Measurements from ENCODE around the gene CAMTA1. TPM values are rescaled to one million over a fixed set of nuclear protein-coding genes. Genes with fewer than 3 reads are reported as not detected.

CAMTA1 gene
- total RNA-seq, 1 experiment from 2014 or later = 118 TPM

GRCh38 chr1:7331926-7332535 is 546.8 kb downstream of the CAMTA1 start:
- H4K20me1 ChIP-seq (ENCODE audit: insufficient read depth, low read depth, low read length) = no peaks in the 10 kb centered on the region
- 0 out of 2 replicates have a peak, but pooled peaks cover 2% of the 10 kb centered on the region for H3K27me3 ChIP-seq (ENCODE audit: low read length)
- no peaks in the 10 kb centered on the region for H3K79me2 ChIP-seq (ENCODE audit: low read length)
- no peak overlapping the region for H3K9ac ChIP-seq (ENCODE audit: low read length)
- H3K27ac ChIP-seq (ENCODE audit: low read length) = no peak overlapping the region
- no peak overlapping the region for H3K4me3 ChIP-seq (ENCODE audit: low read length)
- H3K36me3 ChIP-seq (ENCODE audit: insufficient read depth, low read length) = no peaks in the 10 kb centered on the region
- H3K4me1 ChIP-seq (ENCODE audit: low read length) = peaks cover 9% of the 10 kb centered on the region
- H3K9me3 ChIP-seq (ENCODE audit: low read length) = no peaks in the 10 kb centered on the region
- H3K9me2 ChIP-seq (replicated peaks; ENCODE audit: insufficient read depth, low read length) = no peaks in the 10 kb centered on the region
- no peak overlapping the region for H2AFZ ChIP-seq (ENCODE audit: low read length)
- DNase-seq = no peak
- no peak overlapping the region for H3K4me2 ChIP-seq (ENCODE audit: low read depth, low read length, poor library complexity, severe bottlenecking)

- Histone ChIP-seq H3K9me2 (replicated peaks; ENCODE audit: insufficient read depth, low read length) (no peaks in the 10 kb centered on the region), H2AFZ (ENCODE audit: low read length) (no peak overlapping the region), H4K20me1 (ENCODE audit: insufficient read depth, low read depth, low read length) (no peaks in the 10 kb centered on the region), H3K9ac (ENCODE audit: low read length) (no peak overlapping the region), H3K27ac (ENCODE audit: low read length) (no peak overlapping the region), H3K36me3 (ENCODE audit: insufficient read depth, low read length) (no peaks in the 10 kb centered on the region), H3K4me2 (ENCODE audit: low read depth, low read length, poor library complexity, severe bottlenecking) (no peak overlapping the region), H3K27me3 (ENCODE audit: low read length) (no peaks in the 10 kb centered on the region), H3K4me3 (ENCODE audit: low read length) (no peak overlapping the region), H3K4me1 (ENCODE audit: low read length) (peaks cover 9% of the 10 kb centered on the region), H3K79me2 (ENCODE audit: low read length) (no peaks in the 10 kb centered on the region), H3K9me3 (ENCODE audit: low read length) (no peaks in the 10 kb centered on the region)
- no peak for DNase-seq
Observed at GRCh38 chr1:7333094-7333493, 547.8 kb downstream of the CAMTA1 start.

GRCh38 chr1:7333620-7334019 is 548.4 kb downstream of the CAMTA1 start:
- no peak overlapping the region for H3K4me3 ChIP-seq (ENCODE audit: low read length)
- H3K27me3 ChIP-seq (ENCODE audit: low read length) = no peaks in the 10 kb centered on the region
- DNase-seq = no peak
- no peaks in the 10 kb centered on the region for H3K9me2 ChIP-seq (replicated peaks; ENCODE audit: insufficient read depth, low read length)
- no peak overlapping the region for H3K4me2 ChIP-seq (ENCODE audit: low read depth, low read length, poor library complexity, severe bottlenecking)
- H3K9me3 ChIP-seq (ENCODE audit: low read length) = no peaks in the 10 kb centered on the region
- H2AFZ ChIP-seq (ENCODE audit: low read length) = no peak overlapping the region
- no peak overlapping the region for H3K27ac ChIP-seq (ENCODE audit: low read length)
- no peak overlapping the region for H3K9ac ChIP-seq (ENCODE audit: low read length)
- H3K79me2 ChIP-seq (ENCODE audit: low read length) = no peaks in the 10 kb centered on the region
- no peaks in the 10 kb centered on the region for H4K20me1 ChIP-seq (ENCODE audit: insufficient read depth, low read depth, low read length)
- no peaks in the 10 kb centered on the region for H3K36me3 ChIP-seq (ENCODE audit: insufficient read depth, low read length)
- peaks cover 9% of the 10 kb centered on the region for H3K4me1 ChIP-seq (ENCODE audit: low read length)

GRCh38 chr1:7334475-7335035 is 549.3 kb downstream of the CAMTA1 start:
- H3K79me2 ChIP-seq (ENCODE audit: low read length) = no peaks in the 10 kb centered on the region
- H3K9me2 ChIP-seq (replicated peaks; ENCODE audit: insufficient read depth, low read length) = no peaks in the 10 kb centered on the region
- no peak overlapping the region for H3K4me2 ChIP-seq (ENCODE audit: low read depth, low read length, poor library complexity, severe bottlenecking)
- no peaks in the 10 kb centered on the region for H4K20me1 ChIP-seq (ENCODE audit: insufficient read depth, low read depth, low read length)
- DNase-seq = no peak
- no peaks in the 10 kb centered on the region for H3K9me3 ChIP-seq (ENCODE audit: low read length)
- no peaks in the 10 kb centered on the region for H3K36me3 ChIP-seq (ENCODE audit: insufficient read depth, low read length)
- H3K27ac ChIP-seq (ENCODE audit: low read length) = no peak overlapping the region
- H3K4me3 ChIP-seq (ENCODE audit: low read length) = no peak overlapping the region
- peaks cover 9% of the 10 kb centered on the region for H3K4me1 ChIP-seq (ENCODE audit: low read length)
- H3K9ac ChIP-seq (ENCODE audit: low read length) = no peak overlapping the region
- H2AFZ ChIP-seq (ENCODE audit: low read length) = no peak overlapping the region
- no peaks in the 10 kb centered on the region for H3K27me3 ChIP-seq (ENCODE audit: low read length)

GRCh38 chr1:7335224-7335879 is 550.1 kb downstream of the CAMTA1 start:
- H3K9ac ChIP-seq (ENCODE audit: low read length) = no peak overlapping the region
- H3K36me3 ChIP-seq (ENCODE audit: insufficient read depth, low read length) = no peaks in the 10 kb centered on the region
- no peak overlapping the region for H3K4me3 ChIP-seq (ENCODE audit: low read length)
- DNase-seq = no peak
- peaks cover 9% of the 10 kb centered on the region for H3K4me1 ChIP-seq (ENCODE audit: low read length)
- H2AFZ ChIP-seq (ENCODE audit: low read length) = no peak overlapping the region
- H4K20me1 ChIP-seq (ENCODE audit: insufficient read depth, low read depth, low read length) = no peaks in the 10 kb centered on the region
- H3K27me3 ChIP-seq (ENCODE audit: low read length) = no peaks in the 10 kb centered on the region
- no peak overlapping the region for H3K27ac ChIP-seq (ENCODE audit: low read length)
- H3K9me2 ChIP-seq (replicated peaks; ENCODE audit: insufficient read depth, low read length) = no peaks in the 10 kb centered on the region
- no peak overlapping the region for H3K4me2 ChIP-seq (ENCODE audit: low read depth, low read length, poor library complexity, severe bottlenecking)
- no peaks in the 10 kb centered on the region for H3K9me3 ChIP-seq (ENCODE audit: low read length)
- no peaks in the 10 kb centered on the region for H3K79me2 ChIP-seq (ENCODE audit: low read length)

GRCh38 chr1:7338439-7338838 is 553.2 kb downstream of the CAMTA1 start:
- Histone ChIP-seq H3K79me2 (ENCODE audit: low read length) (no peaks in the 10 kb centered on the region), H3K4me3 (ENCODE audit: low read length) (no peak overlapping the region), H3K4me2 (ENCODE audit: low read depth, low read length, poor library complexity, severe bottlenecking) (no peak overlapping the region), H4K20me1 (ENCODE audit: insufficient read depth, low read depth, low read length) (no peaks in the 10 kb centered on the region), H2AFZ (ENCODE audit: low read length) (no peak overlapping the region), H3K36me3 (ENCODE audit: insufficient read depth, low read length) (no peaks in the 10 kb centered on the region), H3K9ac (ENCODE audit: low read length) (no peak overlapping the region), H3K9me3 (ENCODE audit: low read length) (no peaks in the 10 kb centered on the region), H3K27ac (ENCODE audit: low read length) (no peak overlapping the region), H3K4me1 (ENCODE audit: low read length) (peaks cover 9% of the 10 kb centered on the region), H3K9me2 (replicated peaks; ENCODE audit: insufficient read depth, low read length) (no peaks in the 10 kb centered on the region), H3K27me3 (ENCODE audit: low read length) (no peaks in the 10 kb centered on the region)
- no peak for DNase-seq

GRCh38 chr1:7339014-7339413 is 553.8 kb downstream of the CAMTA1 start:
- Histone ChIP-seq H3K4me2 (ENCODE audit: low read depth, low read length, poor library complexity, severe bottlenecking) (no peak overlapping the region), H2AFZ (ENCODE audit: low read length) (no peak overlapping the region), H3K36me3 (ENCODE audit: insufficient read depth, low read length) (no peaks in the 10 kb centered on the region), H3K9me2 (replicated peaks; ENCODE audit: insufficient read depth, low read length) (no peaks in the 10 kb centered on the region), H3K9me3 (ENCODE audit: low read length) (no peaks in the 10 kb centered on the region), H3K27me3 (ENCODE audit: low read length) (no peaks in the 10 kb centered on the region), H4K20me1 (ENCODE audit: insufficient read depth, low read depth, low read length) (no peaks in the 10 kb centered on the region), H3K79me2 (ENCODE audit: low read length) (no peaks in the 10 kb centered on the region), H3K4me3 (ENCODE audit: low read length) (no peak overlapping the region), H3K27ac (ENCODE audit: low read length) (no peak overlapping the region), H3K4me1 (ENCODE audit: low read length) (peaks cover 8% of the 10 kb centered on the region), H3K9ac (ENCODE audit: low read length) (no peak overlapping the region)
- no peak for DNase-seq

- Histone ChIP-seq H3K4me1 (ENCODE audit: low read length) (no peaks in the 10 kb centered on the region), H3K4me2 (ENCODE audit: low read depth, low read length, poor library complexity, severe bottlenecking) (no peak overlapping the region), H3K4me3 (ENCODE audit: low read length) (no peak overlapping the region), H3K9me2 (replicated peaks; ENCODE audit: insufficient read depth, low read length) (no peaks in the 10 kb centered on the region), H4K20me1 (ENCODE audit: insufficient read depth, low read depth, low read length) (no peaks in the 10 kb centered on the region), H3K9me3 (ENCODE audit: low read length) (no peaks in the 10 kb centered on the region), H3K27me3 (ENCODE audit: low read length) (no peaks in the 10 kb centered on the region), H3K27ac (ENCODE audit: low read length) (no peak overlapping the region), H3K36me3 (ENCODE audit: insufficient read depth, low read length) (no peaks in the 10 kb centered on the region), H3K9ac (ENCODE audit: low read length) (no peak overlapping the region), H2AFZ (ENCODE audit: low read length) (no peak overlapping the region), H3K79me2 (ENCODE audit: low read length) (no peaks in the 10 kb centered on the region)
- no peak for DNase-seq
Observed at GRCh38 chr1:7339953-7340352, 554.7 kb downstream of the CAMTA1 start.
